ENCODE results near the gene FBXO28.
"Not testable (repeated sequence)": the region's sequence is repeated elsewhere in the genome, so short reads cannot be mapped to it uniquely, and the experiment has no call there.

Gene FBXO28

DNA sequence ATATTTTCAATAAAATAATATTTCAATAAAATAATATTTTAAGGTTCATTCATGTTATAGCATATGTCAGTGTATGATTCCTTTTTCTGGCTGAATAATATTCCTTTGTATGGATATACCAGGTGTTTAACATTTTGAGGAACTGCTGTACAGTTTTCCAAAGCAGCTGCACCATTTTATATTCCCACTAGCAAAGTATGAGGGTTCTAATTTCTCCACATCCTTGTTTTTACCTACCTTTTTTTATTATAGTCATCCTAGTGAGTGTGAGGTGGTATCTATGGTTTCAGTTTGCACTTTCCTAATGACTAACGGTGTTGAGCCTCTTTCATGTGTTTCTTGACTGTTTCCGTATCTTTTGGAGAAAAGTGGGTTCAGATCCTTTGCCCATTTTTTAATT is 74.4 kb downstream of the FBXO28 start:
- DNase-seq (ENCODE audit: low spot score), result no peak

DNA sequence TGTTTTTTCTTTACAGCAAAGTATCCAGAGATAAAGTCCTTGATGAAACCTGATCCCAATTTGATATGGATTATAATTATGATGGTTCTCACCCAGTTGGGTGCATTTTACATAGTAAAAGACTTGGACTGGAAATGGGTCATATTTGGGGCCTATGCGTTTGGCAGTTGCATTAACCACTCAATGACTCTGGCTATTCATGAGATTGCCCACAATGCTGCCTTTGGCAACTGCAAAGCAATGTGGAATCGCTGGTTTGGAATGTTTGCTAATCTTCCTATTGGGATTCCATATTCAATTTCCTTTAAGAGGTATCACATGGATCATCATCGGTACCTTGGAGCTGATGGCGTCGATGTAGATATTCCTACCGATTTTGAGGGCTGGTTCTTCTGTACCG is 75.7 kb downstream of the FBXO28 start:
- no peak for DNase-seq (ENCODE audit: low spot score)

DNA sequence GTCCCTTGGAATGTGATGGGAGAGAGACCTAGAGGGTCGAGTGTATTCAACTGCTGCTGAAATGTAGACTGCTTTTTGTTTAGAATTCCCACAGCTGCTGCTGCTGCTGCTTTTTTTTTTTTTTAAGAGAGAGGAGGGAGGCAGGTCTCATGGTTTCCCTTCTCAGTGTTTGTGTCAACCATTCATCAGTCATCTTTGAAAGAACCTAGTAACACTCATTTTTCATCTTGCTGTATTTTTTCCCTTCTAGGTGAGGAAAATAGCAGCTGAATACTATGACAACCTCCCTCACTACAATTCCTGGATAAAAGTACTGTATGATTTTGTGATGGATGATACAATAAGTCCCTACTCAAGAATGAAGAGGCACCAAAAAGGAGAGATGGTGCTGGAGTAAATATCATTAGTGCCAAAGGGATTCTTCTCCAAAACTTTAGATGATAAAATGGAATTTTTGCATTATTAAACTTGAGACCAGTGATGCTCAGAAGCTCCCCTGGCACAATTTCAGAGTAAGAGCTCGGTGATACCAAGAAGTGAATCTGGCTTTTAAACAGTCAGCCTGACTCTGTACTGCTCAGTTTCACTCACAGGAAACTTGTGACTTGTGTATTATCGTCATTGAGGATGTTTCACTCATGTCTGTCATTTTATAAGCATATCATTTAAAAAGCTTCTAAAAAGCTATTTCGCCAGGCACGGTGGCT is 78.3 kb downstream of the FBXO28 start:
- DNase-seq (ENCODE audit: low spot score), result no peak

DNA sequence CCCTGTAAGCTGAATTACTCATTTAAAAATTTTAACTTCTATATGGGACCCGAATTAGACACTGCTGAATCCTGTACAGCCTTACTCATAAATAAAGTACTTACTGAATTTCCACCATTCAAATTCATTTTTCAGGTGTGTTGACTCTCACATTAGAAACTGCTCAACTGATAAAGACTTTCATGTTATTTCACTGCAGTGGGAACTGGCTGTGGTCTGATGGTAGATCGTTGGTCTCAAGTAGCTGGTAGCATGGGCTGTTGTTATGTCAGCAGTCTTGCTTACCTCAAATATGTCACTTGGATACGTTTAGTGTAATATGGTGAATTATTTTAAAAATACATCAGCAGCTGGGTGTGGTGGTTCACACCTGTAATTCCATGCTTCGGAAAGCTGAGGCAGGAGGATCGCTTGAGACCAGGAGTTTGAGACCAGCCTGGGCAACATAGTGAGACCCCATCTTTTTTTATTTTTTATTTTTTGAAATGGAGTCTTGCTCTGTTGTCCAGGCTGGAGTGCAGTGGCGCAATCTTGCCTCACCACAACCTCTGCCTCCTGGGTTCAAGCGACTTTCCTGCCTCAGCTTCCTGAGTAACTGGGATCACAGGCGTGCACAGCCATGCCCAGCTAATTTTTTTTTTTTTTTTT is 79.5 kb downstream of the FBXO28 start:
- no peak for DNase-seq (ENCODE audit: low spot score)

- no peak for DNase-seq (ENCODE audit: low spot score)
These were observed 83.1 kb downstream of the FBXO28 start for GRCh38 chr1:224196813-224197600.

- DNase-seq (ENCODE audit: low spot score), result no peak
These were observed 84.7 kb downstream of the FBXO28 start for GRCh38 chr1:224198572-224198971.

GRCh38 chr1:224199679-224200078 is 85.8 kb downstream of the FBXO28 start:
- no peak for DNase-seq (ENCODE audit: low spot score)

DNA sequence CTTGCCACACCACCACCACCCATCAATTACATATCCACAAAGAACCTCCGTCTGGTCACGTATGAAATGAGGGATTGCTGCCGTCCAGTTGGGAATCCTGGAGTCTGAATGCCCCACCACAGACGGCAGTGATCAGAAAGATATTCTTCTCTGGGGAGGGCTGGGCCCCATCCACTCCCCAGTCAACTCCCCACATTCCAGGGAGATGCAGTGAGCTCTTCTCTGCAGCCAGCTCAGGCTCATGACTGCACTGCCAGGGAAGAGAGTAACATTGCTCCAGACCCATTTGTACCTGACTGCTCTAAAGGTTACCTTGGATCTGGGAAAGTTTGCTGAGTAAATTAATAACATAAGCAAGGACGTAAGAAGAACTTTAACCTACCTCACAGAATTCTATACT is 87.5 kb downstream of the FBXO28 start:
- DNase-seq (ENCODE audit: low spot score), result no peak

DNA sequence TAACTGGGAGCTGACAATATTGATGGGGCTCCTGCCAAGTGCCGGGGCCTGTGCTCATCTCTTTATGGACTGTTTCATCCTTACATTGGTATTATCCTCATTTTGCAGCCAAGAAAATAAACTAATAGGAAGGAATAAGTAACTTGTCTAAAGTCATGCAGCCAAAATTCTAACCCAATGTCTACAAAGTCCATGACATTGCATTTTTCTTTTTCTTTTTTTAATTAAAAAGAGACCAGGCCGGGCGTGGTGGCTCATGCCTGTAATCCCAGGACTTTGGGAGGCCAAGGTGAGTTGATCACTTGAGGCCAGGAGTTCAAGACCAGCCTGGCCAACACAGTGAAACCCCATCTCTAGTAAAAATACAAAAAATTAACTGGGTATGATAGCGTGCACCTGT is 87.9 kb downstream of the FBXO28 start:
- no peak for DNase-seq (ENCODE audit: low spot score)

- DNase-seq (ENCODE audit: low spot score), result no peak
These were observed 89.5 kb downstream of the FBXO28 start for GRCh38 chr1:224203243-224204016.

DNA sequence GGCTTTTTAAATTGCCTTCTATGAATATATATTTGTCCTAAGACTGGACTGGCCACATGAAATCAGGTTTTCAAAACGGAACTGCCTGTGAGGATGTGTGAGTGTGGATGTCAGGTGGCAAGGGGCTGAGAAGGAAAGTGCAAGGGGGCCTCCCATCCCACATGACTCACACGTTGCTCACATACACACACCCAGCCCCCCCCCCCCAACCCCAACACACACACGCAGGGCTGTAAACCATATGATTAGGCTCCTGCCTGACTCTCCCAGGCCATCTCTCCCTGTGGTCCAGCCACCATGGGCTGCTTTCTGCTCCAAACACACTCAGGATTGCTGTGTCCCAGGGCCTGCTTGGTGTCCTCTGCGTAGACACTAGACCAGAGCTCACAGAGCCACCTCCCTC is 91.5 kb downstream of the FBXO28 start:
- no peak for DNase-seq (ENCODE audit: low spot score)

- not testable (repeated sequence) for DNase-seq (ENCODE audit: low spot score)
These were observed 92.1 kb downstream of the FBXO28 start for GRCh38 chr1:224205931-224206538.

GRCh38 chr1:224211206-224211962 is 97.5 kb downstream of the FBXO28 start:
- DNase-seq (ENCODE audit: low spot score), result peak; percentile 57

Measured in D341Med (cell line).